GM10847 (cell line): ENCODE measurements around the gene FEZF2.

Source experiments
- POLR2A ChIP-seq: IDR thresholded peaks from 2 replicates; pipeline ENCODE4 v1.6.1; 2011; ENCODE audit not compliant: insufficient read length; ENCODE audit errors: extremely low read depth

Gene FEZF2

DNA sequence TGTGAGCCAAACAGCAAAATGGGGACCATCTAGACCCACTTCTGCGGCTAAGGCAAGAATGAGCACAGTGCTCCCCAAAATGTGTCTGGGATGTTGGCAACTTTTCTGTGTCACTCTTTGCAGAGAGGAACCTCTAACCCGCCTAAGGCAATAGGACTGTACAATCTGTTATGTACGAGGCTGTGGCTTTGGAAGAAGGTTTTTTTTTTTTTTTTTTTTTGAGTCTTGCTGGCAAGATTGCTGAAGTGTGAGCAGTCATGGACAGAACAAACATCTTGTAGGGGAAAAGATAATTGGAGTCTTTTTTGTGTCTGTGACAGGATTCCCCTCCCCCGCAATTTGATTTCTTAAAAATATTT lies 7.2 kb downstream of the FEZF2 start:
- TF ChIP-seq POLR2A, result no peak

DNA sequence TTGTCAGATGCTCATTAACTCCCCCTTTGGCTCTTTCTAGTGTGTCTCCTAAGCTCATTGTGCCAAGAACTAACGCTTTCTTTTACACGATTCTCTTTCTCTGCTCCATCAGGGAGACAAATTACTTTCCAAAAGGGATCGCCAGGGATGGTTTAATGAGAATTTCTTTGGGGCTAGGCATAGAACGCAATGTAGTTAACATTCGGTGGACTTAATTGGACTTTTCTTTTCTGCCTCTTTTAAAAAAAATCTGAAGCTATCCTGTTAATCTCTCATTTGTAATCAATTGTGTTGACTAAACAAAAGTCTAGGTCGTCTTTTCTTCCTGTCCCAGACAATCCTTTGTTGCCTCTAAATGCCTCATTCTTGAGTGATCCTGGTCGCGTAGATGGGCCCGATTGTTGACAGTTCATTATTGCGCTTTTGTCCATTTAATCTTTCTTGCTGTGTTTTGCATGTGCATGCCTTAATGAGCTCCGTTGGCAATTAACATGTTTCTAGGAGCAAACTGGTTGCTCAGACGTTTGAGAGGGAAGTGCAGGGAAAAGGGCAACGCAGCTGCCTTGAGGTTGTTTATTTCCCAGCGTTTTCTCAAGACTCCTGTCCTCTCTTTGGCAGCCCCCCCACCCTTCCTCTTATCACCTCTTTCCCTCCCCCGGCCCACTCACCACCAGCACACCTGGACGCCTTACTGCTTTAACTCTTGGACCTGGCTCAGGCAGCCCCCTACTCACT lies 7.8 kb downstream of the FEZF2 start:
- TF ChIP-seq POLR2A, result no peak

DNA sequence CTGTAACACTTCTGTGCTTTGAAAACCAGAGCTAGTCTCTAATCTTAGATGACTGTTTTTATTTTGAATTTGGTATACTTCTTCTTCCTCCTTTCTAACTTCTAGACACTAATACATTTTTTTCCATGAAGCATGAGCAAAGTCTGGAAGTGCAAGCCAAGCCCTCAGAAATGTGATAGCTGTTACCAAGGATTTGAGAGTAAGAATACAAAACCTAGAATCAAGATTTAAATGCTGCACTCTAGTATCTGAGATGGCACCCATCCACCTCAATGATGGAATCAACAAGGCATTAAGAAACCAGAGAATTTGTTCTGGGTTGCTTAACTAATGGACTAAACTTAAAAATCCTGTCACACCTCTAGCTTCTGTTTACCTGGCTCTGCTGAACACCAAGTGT lies 9.2 kb downstream of the FEZF2 start:
- TF ChIP-seq POLR2A, result no peak

DNA sequence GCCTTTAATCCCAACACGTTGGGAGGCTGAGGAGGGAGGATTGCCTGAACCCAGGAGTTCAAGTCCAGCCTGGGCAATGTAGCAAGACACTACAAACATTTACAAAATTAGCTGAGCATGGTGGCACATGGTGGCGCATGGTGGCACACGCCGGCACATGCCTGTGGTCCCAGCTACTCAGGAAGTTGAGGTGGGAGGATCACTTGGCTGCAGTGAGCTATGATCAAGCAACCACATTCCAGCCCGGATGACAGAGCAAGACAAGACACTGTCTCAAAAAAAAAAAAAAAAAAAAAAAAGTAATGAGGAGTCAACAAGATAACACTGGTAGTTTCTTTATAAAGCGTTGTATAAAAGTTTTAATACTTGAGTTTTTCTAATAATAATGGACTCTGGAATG lies 10.1 kb downstream of the FEZF2 start:
- no peak for TF ChIP-seq POLR2A

DNA sequence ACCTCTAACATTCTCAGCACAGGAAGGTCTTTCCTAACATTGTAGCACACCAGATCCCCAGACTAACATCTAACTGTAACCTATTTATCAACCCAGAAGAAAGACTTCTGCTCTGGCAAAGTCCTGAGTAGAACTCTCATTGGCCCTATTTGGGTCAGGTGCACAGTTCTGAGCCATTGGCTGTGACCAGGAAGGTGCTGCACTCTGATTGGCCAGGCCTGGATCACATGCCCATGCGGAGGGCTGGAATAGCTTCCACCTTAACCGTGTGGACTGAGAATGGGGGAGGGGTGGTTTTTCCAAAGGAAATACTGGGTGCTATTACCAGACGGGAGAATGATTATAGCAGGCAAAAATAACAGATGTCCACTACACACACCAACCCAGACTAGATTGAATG lies 11.5 kb downstream of the FEZF2 start:
- TF ChIP-seq POLR2A, result no peak

DNA sequence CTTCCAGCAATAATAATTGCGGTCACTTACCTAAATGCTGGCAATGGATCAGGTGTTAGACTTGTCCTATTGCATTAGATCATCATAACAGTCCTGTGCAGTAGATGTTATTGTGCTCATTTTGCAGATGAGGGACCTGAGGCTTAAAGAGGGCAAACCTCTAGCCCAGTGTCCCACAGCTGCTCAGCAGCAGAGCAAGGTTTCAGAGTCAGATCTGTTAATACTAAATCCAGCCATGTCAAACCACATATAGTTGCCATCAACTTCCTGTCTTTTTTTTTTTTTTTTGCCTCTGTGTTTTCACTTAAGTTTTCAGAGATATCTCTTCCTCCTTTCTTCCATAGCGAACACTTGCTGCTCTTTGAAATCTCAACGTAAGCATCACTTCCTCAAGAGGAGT lies 12.1 kb downstream of the FEZF2 start:
- no peak for TF ChIP-seq POLR2A

DNA sequence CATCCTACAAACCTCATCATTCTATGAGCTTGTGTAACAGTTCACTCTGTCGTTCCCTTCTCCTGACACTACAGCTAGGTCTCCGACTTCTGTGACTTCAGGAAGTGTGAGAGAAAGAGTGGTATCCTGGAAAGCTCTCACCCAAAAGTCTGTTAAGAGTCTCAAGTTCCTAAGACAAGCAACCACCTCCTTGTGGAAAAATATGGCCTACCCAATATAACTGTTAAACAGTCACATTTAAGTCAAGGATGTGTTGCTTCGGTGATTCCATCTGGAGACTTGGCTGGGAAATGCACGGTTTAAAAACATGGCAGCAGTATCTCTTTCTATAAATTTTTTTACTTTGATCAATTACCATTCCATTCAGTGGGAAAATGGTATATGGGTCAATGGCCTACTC lies 13.8 kb downstream of the FEZF2 start:
- TF ChIP-seq POLR2A, result no peak

DNA sequence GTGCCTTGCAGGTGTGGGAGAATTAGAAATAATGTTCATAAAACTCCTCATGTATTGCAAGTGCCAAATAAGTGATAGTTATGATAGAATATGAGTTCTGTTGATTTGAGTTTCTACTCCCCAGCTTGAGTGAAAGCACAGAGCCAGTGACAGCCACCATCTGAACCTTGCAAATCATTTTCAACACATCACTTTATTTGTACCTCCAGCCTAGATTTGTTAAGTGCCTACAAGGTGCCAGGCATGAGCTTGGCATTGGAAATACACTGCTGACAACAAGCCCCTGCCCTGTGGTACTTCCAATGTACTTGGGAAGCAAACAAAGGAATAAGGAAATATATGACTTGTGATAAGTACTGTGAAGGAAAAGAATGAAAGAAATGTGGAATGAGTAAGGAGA lies 17.0 kb downstream of the FEZF2 start:
- TF ChIP-seq POLR2A, result no peak

DNA sequence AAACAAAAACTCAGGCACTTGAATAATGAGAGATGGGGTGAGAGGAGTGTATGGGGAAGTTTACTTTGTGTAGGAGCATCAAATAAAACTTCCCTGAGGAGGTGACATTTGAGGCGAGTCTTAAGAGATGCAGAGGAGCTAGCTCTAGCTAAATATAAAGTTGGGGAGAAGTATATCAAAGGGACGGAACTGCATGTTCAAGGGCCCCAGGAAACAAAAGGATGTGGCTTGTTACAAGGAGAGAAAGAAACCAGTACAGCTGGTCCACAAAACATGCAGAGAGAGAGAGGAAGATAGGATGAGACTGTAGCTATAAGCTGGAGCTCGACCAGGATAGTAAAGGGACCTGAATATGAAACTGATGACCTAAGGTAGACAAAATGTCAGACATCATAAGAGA lies 17.6 kb downstream of the FEZF2 start:
- TF ChIP-seq POLR2A, result no peak

DNA sequence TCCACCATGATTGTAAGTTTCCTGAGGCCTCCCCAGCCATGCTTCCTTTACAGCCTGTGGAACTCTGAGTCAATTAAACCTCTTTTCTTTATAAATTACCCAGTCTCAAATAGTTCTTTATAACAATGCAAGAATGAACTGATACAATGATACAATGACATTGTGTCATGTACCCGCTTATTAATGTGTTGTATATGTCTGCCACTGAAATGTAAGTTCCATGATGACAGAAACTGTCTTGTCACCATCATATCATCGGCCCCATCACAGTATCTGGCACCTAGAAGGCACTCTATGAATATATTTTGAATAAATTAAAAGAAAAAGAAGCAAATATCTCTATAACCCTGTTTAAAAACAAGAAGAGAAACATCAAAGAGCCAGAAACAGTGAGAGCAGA lies 29.6 kb downstream of the FEZF2 start:
- no peak for TF ChIP-seq POLR2A

DNA sequence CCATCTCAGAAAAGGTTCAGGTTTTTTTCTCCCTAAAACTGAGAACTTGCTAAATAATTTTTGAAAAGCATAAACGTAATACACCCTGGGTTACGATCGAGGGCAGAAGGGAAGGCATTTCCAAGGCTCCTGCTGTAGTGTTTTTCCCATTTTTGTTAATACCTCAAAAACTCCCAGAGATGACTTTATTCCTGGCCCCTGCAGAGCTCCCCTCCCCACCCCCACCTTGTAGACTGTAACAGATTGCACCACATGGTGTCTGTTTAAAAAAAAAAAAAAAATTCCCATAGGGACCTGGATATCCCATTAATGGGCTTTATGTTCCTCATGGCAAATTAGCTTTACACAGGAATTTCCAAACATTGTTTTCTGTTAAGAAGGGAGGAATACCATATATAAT lies 38.2 kb downstream of the FEZF2 start:
- no peak for TF ChIP-seq POLR2A

DNA sequence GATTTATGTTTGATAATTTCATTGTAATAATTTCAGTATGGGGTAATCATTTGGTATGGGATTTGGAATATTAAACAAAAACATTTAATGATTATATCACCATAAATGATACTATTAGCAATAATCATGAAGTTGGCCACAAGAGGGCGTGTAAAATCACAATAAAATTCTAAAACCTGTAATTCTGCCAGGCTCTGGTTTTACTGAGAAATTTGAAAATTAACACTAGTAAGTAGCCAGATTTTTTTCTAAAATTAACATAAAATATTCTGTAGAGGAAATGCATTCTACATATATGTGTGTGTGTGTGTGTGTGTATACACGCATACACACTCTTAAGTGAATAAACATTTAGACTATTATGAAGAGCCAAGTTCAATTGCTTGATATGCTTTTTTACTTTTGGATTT lies 40.5 kb downstream of the FEZF2 start:
- no peak for TF ChIP-seq POLR2A

DNA sequence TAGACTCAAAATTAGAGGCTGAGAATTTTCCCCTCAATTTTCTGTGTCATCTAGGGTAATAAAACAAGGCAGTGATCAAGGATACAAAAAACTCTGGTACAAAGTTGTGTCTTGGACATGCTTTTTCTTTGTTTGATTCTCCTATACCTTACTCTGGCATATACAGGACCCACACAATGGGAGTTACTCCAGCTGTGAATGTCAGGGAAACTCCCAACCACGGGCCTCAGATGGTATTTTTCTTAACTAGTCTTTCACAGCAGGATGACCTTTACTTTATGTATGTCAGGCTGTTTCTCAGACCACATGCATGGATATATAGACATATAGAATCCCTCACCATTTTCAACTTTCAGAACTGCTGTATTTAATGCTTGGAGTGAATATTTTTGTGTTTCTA lies 41.3 kb downstream of the FEZF2 start:
- no peak for TF ChIP-seq POLR2A

DNA sequence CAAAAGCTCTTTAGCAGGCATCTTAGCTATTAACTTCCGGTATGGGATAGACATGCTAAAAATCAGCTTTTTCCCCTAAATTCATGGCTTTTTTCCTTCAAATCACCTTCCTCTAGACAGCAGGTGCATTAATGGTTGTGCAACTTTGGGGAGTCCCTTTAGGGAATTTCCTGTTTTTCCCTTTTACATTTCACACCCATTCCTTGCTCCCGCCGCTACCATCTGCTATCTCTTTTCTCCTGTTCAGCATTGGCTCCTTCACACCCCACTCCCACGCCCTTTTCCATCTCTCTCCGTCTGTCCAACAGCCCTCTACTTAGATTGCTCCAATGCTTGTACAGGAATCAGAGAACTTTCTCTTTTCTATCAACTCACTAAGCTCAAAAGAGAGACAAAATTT lies 43.4 kb downstream of the FEZF2 start:
- TF ChIP-seq POLR2A, result no peak

DNA sequence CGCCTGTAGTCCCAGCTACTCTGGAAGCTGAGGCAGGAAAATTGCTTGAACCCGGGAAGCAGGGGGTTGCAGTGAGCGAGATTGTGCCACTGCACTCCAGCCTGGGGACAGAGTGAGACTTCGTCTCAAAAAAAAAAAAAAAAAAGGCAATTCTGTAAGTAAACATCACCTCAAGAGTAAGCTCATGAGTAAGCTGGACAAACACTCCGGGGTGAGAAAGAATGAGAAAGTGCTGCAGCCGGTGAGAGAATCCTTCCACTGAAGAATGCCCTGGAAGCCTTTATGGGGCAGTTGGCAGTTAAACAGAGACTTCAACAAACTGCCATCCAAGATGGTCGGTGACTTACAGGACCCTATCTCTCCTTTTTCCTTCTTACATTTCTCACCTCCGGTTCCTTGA lies 47.5 kb downstream of the FEZF2 start:
- no peak for TF ChIP-seq POLR2A

DNA sequence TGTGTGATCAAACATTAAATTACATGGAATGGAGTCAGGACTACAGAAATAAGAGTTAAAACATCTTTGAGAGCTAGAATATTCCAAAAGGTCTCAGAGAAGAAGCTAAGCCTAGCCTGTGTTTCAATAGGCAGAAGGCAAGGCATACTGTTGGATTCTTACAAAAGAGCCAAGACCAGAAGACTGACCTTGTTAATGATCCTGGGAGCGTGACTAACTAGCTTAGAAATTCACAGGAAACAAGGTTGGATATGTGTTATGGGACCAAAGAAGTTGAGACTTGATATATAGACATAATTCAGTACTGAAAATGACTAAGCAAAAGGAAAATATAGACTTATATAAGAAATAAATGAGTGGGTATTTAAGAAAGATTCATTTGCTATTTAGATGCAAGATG lies 50.1 kb downstream of the FEZF2 start:
- TF ChIP-seq POLR2A, result no peak
